ENCODE results near the gene DNAJB2. TPM values are rescaled to one million over a fixed set of nuclear protein-coding genes. Genes with fewer than 3 reads are reported as not detected.

Gene DNAJB2
- total RNA-seq, 2 donors from 2014 or later, result 65.8 to 71.1 TPM

- H3K36me3 ChIP-seq, result no peaks in the 10 kb centered on the region
- H3K4me1 ChIP-seq, result peaks cover 38% of the 10 kb centered on the region
- DNase-seq, result peak; percentile 94
- H3K27ac ChIP-seq, result peak overlapping the region; percentile 96
- no peaks in the 10 kb centered on the region for H3K27me3 ChIP-seq
- peak overlapping the region; percentile 25 to 99 for H3K9ac ChIP-seq (ENCODE audit: low read depth in 2 of 2, low read length in 2 of 2)
- no peak for TF ChIP-seq CTCF (IDR thresholded peaks at IDR 0.05)
- no peak overlapping the region for H3K4me3 ChIP-seq
- intact Hi-C loops (cut with DNase I), result no loop called here
- H3K9me3 ChIP-seq, result no peaks in the 10 kb centered on the region
These were observed 29.8 kb upstream of the DNAJB2 start for GRCh38 chr2:219249203-219249980.

GRCh38 chr2:219250049-219250781 lies 29.0 kb upstream of the DNAJB2 start:
- peak overlapping the region; percentile 96 for H3K27ac ChIP-seq
- DNase-seq, result peak; percentile 24
- H3K36me3 ChIP-seq, result no peaks in the 10 kb centered on the region
- no peaks in the 10 kb centered on the region for H3K27me3 ChIP-seq
- no peak for TF ChIP-seq CTCF (IDR thresholded peaks at IDR 0.05)
- peak overlapping the region; percentile 60 to 99 for H3K9ac ChIP-seq (ENCODE audit: low read depth in 2 of 2, low read length in 2 of 2)
- H3K9me3 ChIP-seq, result no peaks in the 10 kb centered on the region
- intact Hi-C loops (cut with DNase I), result no loop called here
- H3K4me3 ChIP-seq, result no peak overlapping the region
- H3K4me1 ChIP-seq, result peaks cover 42% of the 10 kb centered on the region

GRCh38 chr2:219251656-219252055 lies 27.5 kb upstream of the DNAJB2 start:
- intact Hi-C loops (cut with DNase I), result no loop called here
- no peak for TF ChIP-seq CTCF (IDR thresholded peaks at IDR 0.05)
- Histone ChIP-seq H3K27me3 (no peaks in the 10 kb centered on the region), H3K9ac (ENCODE audit: low read depth in 2 of 2, low read length in 2 of 2) (peak overlapping the region in 1 of 2 donors; percentile 94), H3K27ac (peak overlapping the region; percentile 81), H3K4me3 (peak overlapping the region; percentile 89), H3K4me1 (peaks cover 35% of the 10 kb centered on the region), H3K36me3 (no peaks in the 10 kb centered on the region), H3K9me3 (no peaks in the 10 kb centered on the region)
- DNase-seq, result no peak

GRCh38 chr2:219252084-219252483 lies 27.1 kb upstream of the DNAJB2 start:
- Histone ChIP-seq H3K27me3 (no peaks in the 10 kb centered on the region), H3K9ac (ENCODE audit: low read depth in 2 of 2, low read length in 2 of 2) (peak overlapping the region in 1 of 2 donors; percentile 94), H3K27ac (peak overlapping the region; percentile 81), H3K4me3 (peak overlapping the region; percentile 89), H3K36me3 (no peaks in the 10 kb centered on the region), H3K9me3 (no peaks in the 10 kb centered on the region), H3K4me1 (peaks cover 32% of the 10 kb centered on the region)
- intact Hi-C loops (cut with DNase I), result no loop called here
- DNase-seq, result peak; percentile 43
- TF ChIP-seq CTCF (IDR thresholded peaks at IDR 0.05), result no peak

GRCh38 chr2:219252570-219252899 lies 26.6 kb upstream of the DNAJB2 start:
- Histone ChIP-seq H3K36me3 (no peaks in the 10 kb centered on the region), H3K9ac (ENCODE audit: low read depth in 2 of 2, low read length in 2 of 2) (peak overlapping the region in 1 of 2 donors; percentile 94), H3K4me3 (peak overlapping the region; percentile 89), H3K27me3 (no peaks in the 10 kb centered on the region), H3K27ac (peak overlapping the region; percentile 81), H3K9me3 (no peaks in the 10 kb centered on the region), H3K4me1 (peaks cover 28% of the 10 kb centered on the region)
- TF ChIP-seq CTCF (IDR thresholded peaks at IDR 0.05), result no peak
- DNase-seq, result peak; percentile 47
- intact Hi-C loops (cut with DNase I), result no loop called here

Measured in colonic mucosa (tissue), 4 donors.